IPS-15b (cell line): ENCODE measurements around the gene ESYT2.

ENCODE experiments used
- H3K27me3 ChIP-seq: one replicate; pipeline ENCODE4 v1.6.1; 2013; ENCODE audit warnings: low read length; ENCODE audit not compliant: control insufficient read depth, insufficient read depth
- H3K36me3 ChIP-seq: one replicate; pipeline ENCODE4 v1.6.1; 2013; ENCODE audit warnings: low read length; ENCODE audit not compliant: control insufficient read depth, insufficient read depth
- H3K4me1 ChIP-seq: one replicate; pipeline ENCODE4 v1.6.1; 2013; ENCODE audit warnings: mild to moderate bottlenecking, low read length; ENCODE audit not compliant: control insufficient read depth, insufficient read depth
- H3K4me3 ChIP-seq: one replicate; pipeline ENCODE4 v1.5.1; 2013; ENCODE audit warnings: low read depth, low read length
- H3K9ac ChIP-seq: one replicate; pipeline ENCODE4 v1.6.1; 2013; ENCODE audit warnings: low read depth, mild to moderate bottlenecking, low read length
- H3K9me3 ChIP-seq: one replicate; pipeline ENCODE4 v1.6.1; 2013; ENCODE audit warnings: mild to moderate bottlenecking, low read length; ENCODE audit not compliant: control insufficient read depth, insufficient read depth

ESYT2 gene

DNA sequence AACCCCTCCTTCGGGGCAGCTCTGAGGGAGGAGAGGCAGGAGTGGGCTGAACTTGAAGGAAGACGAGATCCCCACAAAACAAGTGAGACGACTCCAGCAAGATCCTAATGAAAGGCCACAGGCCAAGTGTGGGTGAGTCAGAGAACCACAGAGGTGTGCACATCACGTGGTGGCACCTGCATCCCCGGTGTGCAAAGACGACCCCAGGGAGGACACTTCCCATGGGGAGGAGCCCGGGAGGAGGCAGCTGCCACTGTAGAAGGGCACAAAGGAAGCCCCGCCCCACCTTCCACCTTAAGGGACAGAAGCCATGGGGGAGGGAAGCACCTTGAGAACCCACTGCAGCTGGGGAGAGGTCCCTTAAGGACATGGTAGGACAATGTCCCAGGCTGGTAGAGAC, 45.7 kb downstream of the ESYT2 start:
- peaks cover 37% of the 10 kb centered on the region for H3K36me3 ChIP-seq
- no peak overlapping the region for H3K9ac ChIP-seq
- H3K4me1 ChIP-seq = no peaks in the 10 kb centered on the region
- H3K4me3 ChIP-seq = no peak overlapping the region
- H3K9me3 ChIP-seq = peaks cover 6% of the 10 kb centered on the region
- no peaks in the 10 kb centered on the region for H3K27me3 ChIP-seq

GRCh38 chr7:158782761-158783401, 46.4 kb downstream of the ESYT2 start:
- H3K36me3 ChIP-seq = peaks cover 37% of the 10 kb centered on the region
- no peak overlapping the region for H3K9ac ChIP-seq
- H3K9me3 ChIP-seq = peaks cover 6% of the 10 kb centered on the region
- H3K4me1 ChIP-seq = no peaks in the 10 kb centered on the region
- no peak overlapping the region for H3K4me3 ChIP-seq
- H3K27me3 ChIP-seq = no peaks in the 10 kb centered on the region

GRCh38 chr7:158781974-158782664, 47.2 kb downstream of the ESYT2 start:
- Histone ChIP-seq H3K36me3 (peaks cover 37% of the 10 kb centered on the region), H3K4me3 (no peak overlapping the region), H3K9me3 (peaks cover 6% of the 10 kb centered on the region), H3K27me3 (no peaks in the 10 kb centered on the region), H3K9ac (no peak overlapping the region), H3K4me1 (no peaks in the 10 kb centered on the region)

DNA sequence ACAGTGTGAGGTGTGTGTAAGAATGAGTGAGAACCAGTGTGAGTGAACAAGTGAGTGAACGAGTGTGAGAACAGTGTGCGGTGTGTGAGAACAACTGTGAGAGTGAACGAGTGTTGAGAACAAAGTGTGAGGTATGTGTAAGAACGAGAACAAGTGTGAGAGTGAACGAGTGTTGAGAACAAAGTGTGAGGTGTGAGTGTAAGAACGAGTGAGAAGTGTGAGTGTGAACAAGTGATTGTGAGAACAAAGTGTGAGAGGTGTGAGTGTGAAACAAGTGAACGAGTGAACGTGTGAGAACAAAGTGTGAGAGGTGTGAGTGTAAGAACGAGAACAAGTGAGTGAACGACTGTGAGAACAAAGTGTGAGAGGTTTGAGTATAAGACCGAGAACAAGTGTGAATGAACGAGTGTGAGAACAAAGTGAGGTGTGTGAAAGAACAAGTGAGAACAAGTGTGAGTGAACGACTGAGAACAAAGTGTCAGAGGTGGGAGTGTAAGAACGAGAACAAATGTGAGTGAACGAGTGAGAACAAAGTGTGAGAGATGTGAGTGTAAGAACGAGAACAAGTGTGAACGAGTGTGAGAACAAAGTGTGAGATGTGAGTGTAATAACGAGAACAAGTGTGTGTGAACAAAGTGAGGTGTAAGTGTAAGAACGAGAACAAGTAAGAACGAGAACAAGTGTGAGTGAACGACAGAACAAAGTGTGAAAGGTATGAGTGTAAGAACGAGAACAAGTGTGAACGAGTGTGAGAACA, 47.9 kb downstream of the ESYT2 start:
- H3K36me3 ChIP-seq = peaks cover 34% of the 10 kb centered on the region
- no peak overlapping the region for H3K9ac ChIP-seq
- no peaks in the 10 kb centered on the region for H3K4me1 ChIP-seq
- H3K4me3 ChIP-seq = no peak overlapping the region
- peaks cover 6% of the 10 kb centered on the region for H3K9me3 ChIP-seq
- no peaks in the 10 kb centered on the region for H3K27me3 ChIP-seq

DNA sequence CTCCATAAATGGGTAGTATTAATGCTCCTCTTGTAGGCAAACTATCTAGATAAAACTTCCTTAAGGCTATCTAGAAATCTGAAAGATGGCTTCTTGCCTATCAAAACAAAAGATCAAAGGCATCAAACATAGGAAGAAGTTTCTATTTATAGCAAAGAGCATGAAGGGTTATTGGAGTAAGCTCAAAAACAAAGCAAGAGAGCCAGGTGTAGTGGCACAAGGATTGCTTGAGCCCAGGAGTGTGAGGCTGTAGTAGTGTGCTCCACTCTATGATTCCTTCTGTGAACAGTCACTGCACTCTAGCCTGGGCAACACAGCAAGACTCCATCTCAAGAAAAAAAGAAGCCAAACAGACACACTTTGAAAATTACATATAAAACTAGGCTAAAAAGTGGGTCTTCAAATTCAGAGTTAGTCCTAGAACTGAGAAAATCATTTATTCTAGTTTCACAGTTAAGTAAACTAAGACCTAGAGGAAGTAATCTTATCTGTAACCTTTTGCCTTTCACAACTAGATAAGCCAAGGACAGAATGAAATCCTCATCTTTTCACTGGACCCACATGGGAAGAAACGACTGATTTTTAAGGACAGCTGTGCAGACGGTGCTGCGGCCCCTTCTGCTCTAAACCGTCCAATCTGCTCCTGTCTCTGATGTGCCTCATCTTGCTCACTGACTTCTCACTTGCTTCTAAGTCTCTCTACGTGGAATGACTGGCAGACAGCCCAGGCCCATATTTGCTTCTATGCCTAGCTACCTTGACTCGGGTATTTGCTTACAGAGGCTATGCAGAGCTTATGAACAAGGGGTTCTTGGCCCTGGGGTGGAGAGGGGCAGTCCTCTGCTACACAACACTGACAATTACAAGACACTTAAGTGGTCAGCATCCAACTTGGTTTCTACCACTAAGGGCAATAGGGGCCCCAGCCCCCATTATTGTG, 50.0 kb downstream of the ESYT2 start:
- no peaks in the 10 kb centered on the region for H3K4me1 ChIP-seq
- H3K4me3 ChIP-seq = no peak overlapping the region
- no peak overlapping the region for H3K9ac ChIP-seq
- H3K27me3 ChIP-seq = no peaks in the 10 kb centered on the region
- H3K36me3 ChIP-seq = peaks cover 30% of the 10 kb centered on the region
- H3K9me3 ChIP-seq = peaks cover 6% of the 10 kb centered on the region

- H3K9me3 ChIP-seq = peaks cover 6% of the 10 kb centered on the region
- H3K9ac ChIP-seq = no peak overlapping the region
- no peaks in the 10 kb centered on the region for H3K4me1 ChIP-seq
- no peak overlapping the region for H3K4me3 ChIP-seq
- peaks cover 28% of the 10 kb centered on the region for H3K36me3 ChIP-seq
- no peaks in the 10 kb centered on the region for H3K27me3 ChIP-seq
Observed at GRCh38 chr7:158778471-158778870, 50.8 kb downstream of the ESYT2 start.

DNA sequence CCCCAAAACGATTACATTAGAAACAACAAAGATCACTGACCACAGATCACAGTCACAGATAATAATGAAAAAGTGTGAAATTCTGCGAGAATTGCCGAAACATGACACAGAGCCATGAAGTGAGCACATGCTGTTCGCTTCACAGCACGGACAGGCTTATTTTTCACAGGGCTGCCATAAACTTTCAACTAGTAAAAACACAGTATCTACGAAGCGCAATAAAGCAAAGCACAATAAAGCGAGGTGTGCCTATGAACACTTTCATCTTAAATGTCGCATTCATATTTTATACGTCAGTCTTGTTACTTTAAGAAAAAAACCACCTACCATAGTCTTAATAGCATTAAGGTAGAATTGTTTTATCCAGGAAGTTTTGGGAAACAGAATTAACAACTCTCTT, 51.5 kb downstream of the ESYT2 start:
- no peaks in the 10 kb centered on the region for H3K27me3 ChIP-seq
- no peaks in the 10 kb centered on the region for H3K4me1 ChIP-seq
- no peak overlapping the region for H3K9ac ChIP-seq
- peaks cover 21% of the 10 kb centered on the region for H3K36me3 ChIP-seq
- peaks cover 6% of the 10 kb centered on the region for H3K9me3 ChIP-seq
- H3K4me3 ChIP-seq = no peak overlapping the region

GRCh38 chr7:158776474-158776873, 52.8 kb downstream of the ESYT2 start:
- H3K27me3 ChIP-seq = no peaks in the 10 kb centered on the region
- no peak overlapping the region for H3K9ac ChIP-seq
- peaks cover under 1% of the 10 kb centered on the region for H3K9me3 ChIP-seq
- peaks cover 8% of the 10 kb centered on the region for H3K36me3 ChIP-seq
- no peaks in the 10 kb centered on the region for H3K4me1 ChIP-seq
- no peak overlapping the region for H3K4me3 ChIP-seq

GRCh38 chr7:158774952-158775351, 54.4 kb downstream of the ESYT2 start:
- no peak overlapping the region for H3K9ac ChIP-seq
- no peaks in the 10 kb centered on the region for H3K27me3 ChIP-seq
- H3K4me1 ChIP-seq = no peaks in the 10 kb centered on the region
- H3K9me3 ChIP-seq = no peaks in the 10 kb centered on the region
- no peaks in the 10 kb centered on the region for H3K36me3 ChIP-seq
- H3K4me3 ChIP-seq = no peak overlapping the region

GRCh38 chr7:158772916-158773315, 56.4 kb downstream of the ESYT2 start:
- Histone ChIP-seq H3K9ac (no peak overlapping the region), H3K4me3 (no peak overlapping the region), H3K4me1 (no peaks in the 10 kb centered on the region), H3K27me3 (no peaks in the 10 kb centered on the region), H3K36me3 (no peaks in the 10 kb centered on the region), H3K9me3 (no peaks in the 10 kb centered on the region)

DNA sequence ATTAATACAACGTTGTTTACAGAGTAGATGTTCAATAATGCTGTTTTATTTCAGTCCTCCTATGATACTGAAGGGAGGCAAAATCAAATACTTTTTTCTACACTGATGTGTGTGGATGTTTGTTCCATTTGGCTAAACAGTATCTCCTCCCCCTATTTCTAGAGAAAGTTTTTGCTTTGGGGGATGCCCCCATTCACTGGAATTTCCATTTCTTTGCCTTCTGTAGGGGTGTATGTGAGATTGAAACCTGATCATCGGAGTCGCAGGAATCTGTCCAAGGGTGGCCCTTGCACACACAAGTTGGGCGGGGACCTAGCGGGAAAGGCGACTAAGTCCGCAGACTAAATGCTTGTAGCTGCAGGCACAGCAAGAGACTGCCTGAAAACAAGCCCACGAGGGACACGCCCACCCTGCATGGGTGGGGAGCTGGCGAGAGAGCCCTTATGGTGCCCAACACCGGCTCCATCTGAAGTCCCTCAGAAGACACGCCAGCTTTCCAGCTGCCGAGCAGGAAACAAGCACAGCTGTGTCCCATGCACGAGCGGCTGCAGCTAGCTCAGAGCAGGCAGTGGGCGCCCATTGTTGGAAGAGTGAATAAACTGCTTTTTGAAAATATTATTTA, 58.0 kb downstream of the ESYT2 start:
- Histone ChIP-seq H3K9ac (no peak overlapping the region), H3K9me3 (no peaks in the 10 kb centered on the region), H3K36me3 (no peaks in the 10 kb centered on the region), H3K27me3 (no peaks in the 10 kb centered on the region), H3K4me3 (no peak overlapping the region), H3K4me1 (no peaks in the 10 kb centered on the region)
